GM19463 (cell line): ENCODE measurements around the gene LSM12.
"Not testable (repeated sequence)": the region's sequence is repeated elsewhere in the genome, so short reads cannot be mapped to it uniquely, and the experiment has no call there.

Source experiments
- ATAC-seq: cut with Tn5 transposase; IDR thresholded peaks from one replicate; pipeline ENCODE4 v1.9.1; 2021; ENCODE audit warnings: mild to moderate bottlenecking, moderate library complexity; ENCODE audit not compliant: unreplicated experiment

LSM12 gene

GRCh38 chr17:44066204-44066930 lies at the start of gene LSM12:
Gene LSM12 (minus strand): TSS chr17:44066671. CDS start chr17:44066587, 84 bp downstream.
- ATAC-seq: peak; percentile 62

GRCh38 chr17:44115585-44116415 lies 49.3 kb upstream of the LSM12 start:
- ATAC-seq: no peak

DNA sequence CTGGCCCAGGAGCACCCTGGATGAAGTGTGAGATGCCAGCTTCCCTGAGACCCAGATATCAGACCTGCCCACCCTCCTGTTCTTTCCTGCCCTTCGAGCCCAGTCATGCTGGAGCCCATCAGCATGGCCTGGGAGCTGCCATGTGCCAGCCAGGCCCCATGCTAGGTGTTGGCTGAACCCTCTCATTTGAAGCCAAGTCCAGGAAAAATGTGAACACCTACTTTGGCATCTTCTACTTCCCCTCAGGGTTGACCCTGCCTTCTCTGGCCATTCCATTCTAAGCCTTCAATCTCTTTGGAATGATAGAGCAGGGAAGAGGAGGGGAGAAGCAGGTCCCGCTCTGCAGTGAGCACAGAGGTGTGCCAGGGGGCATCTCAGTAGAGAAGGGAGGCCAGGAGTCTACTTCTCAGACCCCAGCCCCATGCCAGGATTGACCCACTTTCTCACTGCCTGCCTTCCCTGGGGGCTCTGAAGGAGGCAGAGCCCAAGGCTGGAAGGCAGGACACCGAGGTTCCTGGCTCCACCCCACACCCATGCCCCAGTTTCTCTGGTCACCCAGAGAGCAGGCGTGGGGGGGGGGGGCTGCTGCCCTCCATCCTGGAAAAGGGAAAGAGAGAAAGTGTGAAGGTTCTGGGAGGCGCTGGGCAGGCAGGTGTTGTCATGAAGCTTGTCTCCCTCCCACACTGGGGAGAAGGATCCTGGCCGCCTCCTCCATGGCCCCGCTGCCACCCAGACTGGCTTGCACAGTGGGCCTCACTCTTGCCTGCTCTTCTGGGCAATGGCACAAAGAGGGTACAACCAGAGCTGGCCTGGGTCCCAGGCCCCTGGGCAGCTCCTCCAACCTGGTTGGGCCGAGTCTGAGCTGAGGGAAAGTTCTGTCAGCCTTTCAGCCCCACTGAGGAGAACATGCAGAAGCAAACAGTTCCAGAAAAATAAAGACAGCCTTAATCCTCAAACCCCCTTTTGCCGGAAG lies 47.7 kb upstream of the LSM12 start:
- ATAC-seq: no peak

GRCh38 chr17:44113382-44113781 lies 46.9 kb upstream of the LSM12 start:
- no peak for ATAC-seq

DNA sequence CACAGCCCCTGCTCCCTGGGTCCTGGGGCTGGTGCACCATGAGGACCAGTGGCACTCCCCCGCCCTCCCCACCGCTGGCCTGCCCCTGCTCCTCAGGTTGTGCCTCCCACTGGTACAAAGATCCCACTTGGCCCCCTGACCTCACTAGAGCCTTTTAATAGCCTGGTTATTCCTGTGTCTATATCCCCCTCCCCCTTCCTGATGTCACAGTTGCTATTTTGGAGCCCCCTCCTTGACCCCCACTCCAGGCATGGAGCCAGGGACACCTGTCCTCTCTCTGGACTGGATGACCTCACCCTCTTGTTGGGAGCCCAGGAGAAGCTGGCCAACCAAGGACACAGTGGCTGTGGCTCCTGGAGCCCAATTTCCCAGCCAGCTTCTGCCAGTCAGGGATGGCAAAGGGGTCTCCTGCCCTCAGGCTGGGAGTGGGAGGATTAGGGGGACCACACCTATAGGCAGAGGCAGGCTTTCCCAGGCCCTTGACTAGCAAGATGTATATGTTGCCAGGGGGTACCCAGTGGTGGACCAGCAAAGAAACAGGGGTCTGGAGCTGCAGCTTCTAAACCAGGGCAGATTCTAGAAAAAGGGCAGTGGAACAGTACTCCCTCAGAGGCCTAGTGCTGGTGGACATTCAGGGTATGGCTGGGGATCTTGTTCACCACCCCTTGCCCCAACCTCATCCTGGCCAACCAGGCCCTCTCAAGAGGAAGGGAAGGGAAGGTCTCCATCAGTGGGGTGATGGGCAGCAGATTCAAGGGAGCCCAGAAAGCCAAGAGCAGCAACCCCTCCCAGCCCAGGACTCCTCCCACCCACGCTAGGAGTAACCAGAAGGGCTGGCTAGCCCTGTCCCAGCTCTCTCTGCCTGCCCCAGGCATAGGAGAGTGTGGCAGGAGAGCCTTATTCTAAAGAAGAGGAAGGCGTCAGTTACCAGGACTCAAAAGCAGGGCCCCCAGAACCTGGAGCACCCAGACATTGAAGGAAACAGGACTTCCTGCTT lies 46.1 kb upstream of the LSM12 start:
- no peak for ATAC-seq

- no peak for ATAC-seq
These were observed 45.3 kb upstream of the LSM12 start for GRCh38 chr17:44111777-44112176.

- ATAC-seq: peak; percentile 68
These were observed 44.6 kb upstream of the LSM12 start for GRCh38 chr17:44110823-44111633.

GRCh38 chr17:44110011-44110686 lies 43.7 kb upstream of the LSM12 start:
- no peak for ATAC-seq

- no peak for ATAC-seq
These were observed 42.8 kb upstream of the LSM12 start for GRCh38 chr17:44109312-44109630.

DNA sequence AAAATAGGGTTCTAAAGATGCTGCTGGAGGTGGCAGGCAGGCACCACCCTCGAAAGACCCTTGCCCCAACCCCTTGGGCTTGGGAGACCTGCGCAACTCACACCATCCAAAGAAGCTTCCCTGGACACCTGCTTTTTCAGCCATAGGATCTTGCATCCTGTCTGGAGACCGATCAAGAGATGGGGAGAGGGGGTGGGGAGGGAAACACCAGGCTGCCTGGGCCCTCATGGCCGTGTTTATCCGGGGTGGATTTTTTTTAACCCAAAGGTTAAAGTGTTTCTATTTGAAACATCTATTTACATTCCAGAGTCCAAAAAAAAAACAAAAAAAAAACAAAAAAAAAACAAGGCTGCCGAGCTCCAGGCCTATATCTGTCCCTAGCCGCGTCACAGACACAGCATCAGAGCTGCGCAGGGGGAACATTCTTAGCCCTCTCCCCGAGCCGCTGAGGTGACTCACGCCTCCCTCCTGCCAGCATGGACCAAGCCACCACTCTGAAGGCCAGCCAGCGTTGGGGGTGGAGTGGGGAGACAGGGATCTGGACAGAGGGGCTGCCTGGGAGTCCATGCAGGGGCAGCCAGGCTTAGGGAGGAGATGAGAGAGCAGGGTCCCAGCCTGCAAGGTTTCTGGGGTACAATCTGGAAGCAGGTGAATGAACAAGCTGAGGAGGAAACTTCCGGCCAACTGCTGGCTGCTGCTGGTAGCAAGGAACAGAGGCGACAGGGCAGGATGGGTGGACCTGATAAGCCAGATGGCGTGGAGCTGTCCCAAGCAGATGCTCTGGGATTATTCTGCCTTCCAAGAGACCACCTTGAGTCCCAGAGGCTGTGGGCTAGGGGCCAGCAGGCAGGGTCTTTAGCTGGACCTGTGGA lies 42.2 kb upstream of the LSM12 start:
- ATAC-seq: no peak

- ATAC-seq: no peak
These were observed 40.3 kb upstream of the LSM12 start for GRCh38 chr17:44106801-44107200.

- no peak for ATAC-seq
These were observed 39.5 kb upstream of the LSM12 start for GRCh38 chr17:44105941-44106340.

DNA sequence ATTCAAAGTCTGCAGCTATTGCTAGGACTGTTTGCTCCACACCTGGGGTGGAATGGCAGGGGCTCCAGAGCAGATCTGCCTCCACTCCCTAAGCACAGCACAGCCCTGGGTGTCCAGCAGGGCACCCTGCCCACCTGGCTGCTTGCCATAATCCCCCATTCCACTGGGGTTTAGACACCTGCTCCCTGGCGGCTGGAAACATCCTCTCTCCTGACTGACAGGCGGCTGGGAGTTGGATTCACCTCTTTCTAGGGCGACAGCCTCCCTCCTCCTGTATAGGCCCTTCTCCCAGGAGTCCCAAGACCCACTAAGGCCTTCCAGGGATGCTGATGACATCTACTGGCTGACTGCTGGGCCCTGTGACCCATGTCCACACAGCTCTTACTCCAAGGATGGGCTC lies 39.0 kb upstream of the LSM12 start:
- no peak for ATAC-seq

GRCh38 chr17:44102849-44103622 lies 36.6 kb upstream of the LSM12 start:
- no peak for ATAC-seq

DNA sequence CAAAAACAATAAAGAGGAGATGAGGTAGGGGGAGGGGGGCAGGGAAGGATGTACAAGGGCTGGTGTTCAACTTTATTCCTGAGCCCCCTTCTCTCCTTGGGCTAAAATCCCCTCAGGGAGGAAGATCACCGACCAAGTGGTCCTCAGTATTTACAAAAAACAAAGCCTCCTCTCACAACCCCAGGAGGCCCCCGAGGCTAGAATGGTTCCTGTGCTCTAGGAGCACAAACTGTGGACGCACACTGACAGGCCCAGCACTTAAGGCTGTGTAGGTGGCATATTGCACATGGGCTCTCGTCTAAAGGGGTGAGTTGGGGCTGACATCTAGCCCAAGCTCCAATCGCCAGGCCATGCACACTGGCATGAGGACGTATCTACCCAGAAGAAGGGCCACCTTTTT lies 35.4 kb upstream of the LSM12 start:
- ATAC-seq: not testable (repeated sequence)

DNA sequence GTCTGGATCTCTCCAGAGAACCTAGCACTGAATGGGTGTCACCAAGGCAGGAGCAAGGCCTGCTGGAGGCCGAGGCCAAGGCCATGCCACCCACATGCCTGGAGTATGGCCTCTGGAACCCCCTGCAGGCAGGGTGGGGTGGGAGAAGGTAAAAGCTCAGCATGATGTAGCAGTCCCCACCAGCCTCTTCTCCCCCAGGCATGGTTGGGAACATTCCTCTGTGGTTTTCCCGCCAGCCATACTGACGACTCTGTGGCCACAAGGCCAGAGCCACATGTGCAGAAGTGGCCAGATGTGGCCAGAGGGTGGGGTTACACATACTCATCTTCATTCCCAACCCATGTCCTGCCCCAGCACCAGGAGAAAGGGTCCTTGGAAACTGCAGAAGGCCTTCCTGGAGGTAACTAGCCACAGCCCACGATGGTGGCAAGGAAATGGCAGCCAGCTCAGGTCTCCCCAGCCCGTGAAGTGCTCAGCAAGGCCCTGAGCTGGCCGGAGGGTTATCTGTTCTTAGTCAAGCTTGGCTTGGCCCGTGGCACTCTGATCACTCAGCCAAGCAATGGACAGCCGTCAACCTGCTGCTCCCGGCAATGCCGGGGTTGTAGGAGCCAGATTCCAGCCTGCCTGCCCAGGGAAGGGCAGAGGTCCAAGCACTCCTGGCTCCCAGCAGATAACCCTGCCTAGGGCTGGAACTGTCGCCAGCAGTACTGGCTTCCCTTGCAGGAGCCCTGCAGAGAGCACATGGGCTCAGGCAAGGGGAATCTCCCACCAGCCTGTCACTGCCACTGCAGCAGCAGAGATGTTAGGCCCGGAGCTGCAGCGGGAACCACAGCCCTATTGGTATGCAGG lies 30.9 kb upstream of the LSM12 start:
- no peak for ATAC-seq
